A673 (cell line): Measurements from ENCODE around the gene ITPR1. TPM values are rescaled to one million over a fixed set of nuclear protein-coding genes. Genes with fewer than 3 reads are reported as not detected.

Experiments
- BruUV-seq: library from RNA; stranded (reverse); fragments of 400-500 nt; replicated peaks from 2 replicates; lab custom pipeline; 2021; lab: Mats Ljungman, UMichigan
- CTCF ChIA-PET: fragments of 300-600 bp; sonication (Branson Sonifier 250); formaldehyde crosslinking; loops from one replicate; lab custom pipeline; 2022; ENCODE audit warnings: antibody characterized with exemption; lab: Charles Lee
- POLR2A ChIA-PET: fragments of 300-600 bp; sonication (Branson Sonifier 250); formaldehyde crosslinking; loops from one replicate; lab custom pipeline; 2022; ENCODE audit warnings: antibody characterized with exemption; ENCODE audit not compliant: low non-redundant PET; lab: Charles Lee
- DNase-seq: peaks from one replicate; pipeline ENCODE4 v3.0.0-alpha.2; 2015; ENCODE audit warnings: low spot score
- H3K27ac ChIP-seq: fragments of 200-600 bp; sonication (generic); 2 replicates; pipeline ENCODE4 v1.5.1; 2016; ENCODE audit warnings: mixed run types, low read depth, mild to moderate bottlenecking, mixed read lengths, antibody characterized with exemption, low read length; ENCODE audit not compliant: poor library complexity, severe bottlenecking
- H3K27me3 ChIP-seq: fragments of 200-600 bp; sonication (generic); replicated peaks from 2 replicates; pipeline ENCODE4 v1.6.1; 2017; ENCODE audit warnings: mixed run types, low read depth, mild to moderate bottlenecking, mixed read lengths, antibody characterized with exemption, low read length; ENCODE audit not compliant: insufficient read depth, poor library complexity
- H3K36me3 ChIP-seq: fragments of 200-600 bp; sonication (generic); 2 replicates; pipeline ENCODE4 v1.6.1; 2016; ENCODE audit warnings: mixed run types, mild to moderate bottlenecking, mixed read lengths, antibody characterized with exemption, low read length; ENCODE audit not compliant: insufficient read depth, poor library complexity, severe bottlenecking
- H3K4me1 ChIP-seq: fragments of 200-600 bp; sonication (generic); 2 replicates; pipeline ENCODE4 v1.6.1; 2017; ENCODE audit warnings: mixed run types, mild to moderate bottlenecking, mixed read lengths, antibody characterized with exemption, low read length; ENCODE audit not compliant: insufficient read depth, poor library complexity, severe bottlenecking
- H3K4me3 ChIP-seq: fragments of 200-600 bp; sonication (generic); 2 replicates; pipeline ENCODE4 v1.5.1; 2016; ENCODE audit warnings: low read depth, mixed run types, mild to moderate bottlenecking, mixed read lengths, low read length; ENCODE audit not compliant: poor library complexity, severe bottlenecking
- H3K9me3 ChIP-seq: fragments of 200-600 bp; sonication (generic); 2 replicates; pipeline ENCODE4 v1.6.1; 2016; ENCODE audit warnings: mixed run types, low read depth, mild to moderate bottlenecking, mixed read lengths, antibody characterized with exemption, low read length; ENCODE audit not compliant: poor library complexity, severe bottlenecking
- CTCF ChIP-seq: fragments of 300-800, 200-600 bp; sonication (generic); conservative IDR thresholded peaks from 2 replicates; pipeline ENCODE4 v1.5.1; 2017; ENCODE audit warnings: low read depth, mild to moderate bottlenecking, antibody characterized with exemption, low read length, moderate library complexity, mixed read lengths
- EZH2 ChIP-seq: fragments of 200-600 bp; sonication (generic); IDR thresholded peaks from 2 replicates; pipeline ENCODE4 v1.6.1; 2017; ENCODE audit warnings: borderline replicate concordance, low read depth, mild to moderate bottlenecking, mixed read lengths, antibody characterized with exemption, low read length; ENCODE audit not compliant: poor library complexity, severe bottlenecking
- intact Hi-C: fragments of 100-400 bp; cut with micrococcal nuclease; formaldehyde crosslinking; loops from one replicate; pipeline ENCODE4 v1.10.0; 2022; ENCODE audit not compliant: unreplicated experiment
- total RNA-seq: library from RNA; stranded (reverse); gene quantifications from 2 replicates; pipeline ENCODE4 v1.2.3, GENCODE V29; 2021

ITPR1 gene
- total RNA-seq, 1 experiment from 2014 or later, result 8.6 TPM

- DNase-seq, result no peak
- no peaks in the 10 kb centered on the region for H3K36me3 ChIP-seq
- H3K4me1 ChIP-seq, result no peaks in the 10 kb centered on the region
- H3K4me3 ChIP-seq, result no peak overlapping the region
- BruUV-seq, result no TSS peak
- no peaks in the 10 kb centered on the region for H3K27me3 ChIP-seq
- intact Hi-C loops, result no loop called here
- no peak overlapping the region for H3K27ac ChIP-seq
- ChIA-PET POLR2A (no interaction called here), CTCF (no interaction called here)
- no peaks in the 10 kb centered on the region for H3K9me3 ChIP-seq
- no peak for TF ChIP-seq CTCF
- TF ChIP-seq EZH2, result no peak
These were observed 40.6 kb downstream of the ITPR1 start for GRCh38 chr3:4533489-4534443.

- intact Hi-C loops, result no loop called here
- no peaks in the 10 kb centered on the region for H3K9me3 ChIP-seq
- DNase-seq, result no peak
- POLR2A ChIA-PET, result no interaction called here
- H3K27me3 ChIP-seq, result no peaks in the 10 kb centered on the region
- no peak overlapping the region for H3K4me3 ChIP-seq
- no peak for TF ChIP-seq EZH2
- BruUV-seq, result no TSS peak
- CTCF ChIA-PET, result interaction anchor here (0.7 kb wide), 1 partner anchor 275 kb away, joined by 7 read pairs; no protein-coding TSS in a partner anchor
- H3K36me3 ChIP-seq, result no peaks in the 10 kb centered on the region
- H3K27ac ChIP-seq, result no peak overlapping the region
- no peaks in the 10 kb centered on the region for H3K4me1 ChIP-seq
These were observed 41.8 kb downstream of the ITPR1 start for GRCh38 chr3:4534906-4535305.

GRCh38 chr3:4536260-4536659 lies 43.1 kb downstream of the ITPR1 start:
- Histone ChIP-seq H3K27ac (no peak overlapping the region), H3K36me3 (no peaks in the 10 kb centered on the region), H3K4me3 (no peak overlapping the region), H3K27me3 (no peaks in the 10 kb centered on the region), H3K9me3 (no peaks in the 10 kb centered on the region), H3K4me1 (no peaks in the 10 kb centered on the region)
- DNase-seq, result no peak
- CTCF ChIA-PET, result no interaction called here
- POLR2A ChIA-PET, result no interaction called here
- no peak for TF ChIP-seq CTCF
- no peak for TF ChIP-seq EZH2
- BruUV-seq, result no TSS peak
- intact Hi-C loops, result no loop called here

- no peaks in the 10 kb centered on the region for H3K9me3 ChIP-seq
- H3K4me1 ChIP-seq, result no peaks in the 10 kb centered on the region
- H3K27me3 ChIP-seq, result no peaks in the 10 kb centered on the region
- H3K4me3 ChIP-seq, result no peak overlapping the region
- no peaks in the 10 kb centered on the region for H3K36me3 ChIP-seq
- no peak for TF ChIP-seq EZH2
- TF ChIP-seq CTCF, result no peak
- intact Hi-C loops, result no loop called here
- BruUV-seq, result no TSS peak
- no peak overlapping the region for H3K27ac ChIP-seq
- ChIA-PET POLR2A (no interaction called here), CTCF (no interaction called here)
- no peak for DNase-seq
These were observed 47.1 kb downstream of the ITPR1 start for GRCh38 chr3:4540267-4540666.
